ENCODE results near the gene CES5A.
"Not testable (repeated sequence)": the region's sequence is repeated elsewhere in the genome, so short reads cannot be mapped to it uniquely, and the experiment has no call there.

Gene CES5A, protein sequence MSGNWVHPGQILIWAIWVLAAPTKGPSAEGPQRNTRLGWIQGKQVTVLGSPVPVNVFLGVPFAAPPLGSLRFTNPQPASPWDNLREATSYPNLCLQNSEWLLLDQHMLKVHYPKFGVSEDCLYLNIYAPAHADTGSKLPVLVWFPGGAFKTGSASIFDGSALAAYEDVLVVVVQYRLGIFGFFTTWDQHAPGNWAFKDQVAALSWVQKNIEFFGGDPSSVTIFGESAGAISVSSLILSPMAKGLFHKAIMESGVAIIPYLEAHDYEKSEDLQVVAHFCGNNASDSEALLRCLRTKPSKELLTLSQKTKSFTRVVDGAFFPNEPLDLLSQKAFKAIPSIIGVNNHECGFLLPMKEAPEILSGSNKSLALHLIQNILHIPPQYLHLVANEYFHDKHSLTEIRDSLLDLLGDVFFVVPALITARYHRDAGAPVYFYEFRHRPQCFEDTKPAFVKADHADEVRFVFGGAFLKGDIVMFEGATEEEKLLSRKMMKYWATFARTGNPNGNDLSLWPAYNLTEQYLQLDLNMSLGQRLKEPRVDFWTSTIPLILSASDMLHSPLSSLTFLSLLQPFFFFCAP

DNA sequence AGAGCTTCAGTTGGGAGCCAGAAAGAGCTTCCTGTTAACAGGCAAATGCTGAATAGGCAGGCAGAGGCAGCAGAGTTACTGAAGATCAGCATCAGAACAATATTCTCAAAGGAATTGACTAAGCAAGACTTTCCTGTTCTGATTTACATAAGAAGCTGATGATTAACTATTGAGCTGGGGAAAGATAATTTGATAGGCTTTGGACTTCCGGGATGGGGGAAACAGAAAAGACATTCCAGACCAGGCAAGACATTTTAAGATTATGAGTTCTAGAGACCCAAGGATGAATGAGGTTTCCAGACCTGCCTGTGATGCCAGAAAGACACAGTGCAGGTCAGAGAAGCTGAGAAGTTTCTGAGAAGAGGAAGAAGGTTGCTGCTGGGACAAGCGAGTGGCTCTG lies at the start of gene CES5A:
Gene CES5A, minus strand, starts transcription at position 101 of the 400 bp plus-strand sequence. CDS start 152 bp downstream, outside the sequence.
- DNase-seq: no peak

GRCh38 chr16:55922662-55923061 lies 47.5 kb upstream of the CES5A start:
- no peak for DNase-seq

DNA sequence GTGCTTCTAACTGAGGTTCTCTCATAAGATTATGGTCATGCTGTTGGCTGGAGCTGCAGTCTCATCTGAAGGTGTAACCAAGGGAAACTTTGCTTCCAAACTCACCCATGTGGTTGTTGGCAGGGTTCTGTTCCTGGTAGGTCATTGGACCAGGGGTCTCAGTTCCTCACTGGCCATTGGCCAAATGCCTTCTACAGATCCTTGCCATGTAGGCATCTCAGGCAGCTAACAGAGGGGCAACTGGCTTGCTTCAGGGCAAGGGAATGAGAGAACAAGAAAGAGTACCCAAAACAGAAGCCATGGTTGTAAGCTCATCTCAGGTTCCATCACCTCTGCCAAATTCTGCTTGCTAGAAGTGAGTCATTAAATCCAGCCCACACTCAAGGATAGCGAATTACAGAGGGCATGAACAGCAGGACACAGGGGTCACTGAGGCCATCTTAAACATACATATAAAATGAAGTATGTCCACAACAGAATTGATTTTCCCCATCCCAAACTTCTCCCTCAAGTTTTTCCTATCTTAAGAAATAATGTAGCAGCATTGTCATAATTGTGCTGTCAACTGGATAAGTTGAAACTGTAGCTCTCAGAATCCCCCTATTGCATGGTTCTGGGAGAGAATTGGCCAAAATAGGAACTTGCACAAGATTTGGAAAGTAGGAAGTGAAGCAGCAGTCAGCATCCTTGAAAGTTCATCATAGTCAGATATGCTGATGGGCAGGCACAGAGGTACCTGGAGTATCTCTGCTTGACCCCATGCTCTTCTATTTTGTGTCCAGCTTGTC lies 42.4 kb upstream of the CES5A start:
- no peak for DNase-seq

GRCh38 chr16:55915096-55915827 lies 40.1 kb upstream of the CES5A start:
- DNase-seq: no peak

- no peak for DNase-seq
These were observed 39.2 kb upstream of the CES5A start for GRCh38 chr16:55914383-55914782.

DNA sequence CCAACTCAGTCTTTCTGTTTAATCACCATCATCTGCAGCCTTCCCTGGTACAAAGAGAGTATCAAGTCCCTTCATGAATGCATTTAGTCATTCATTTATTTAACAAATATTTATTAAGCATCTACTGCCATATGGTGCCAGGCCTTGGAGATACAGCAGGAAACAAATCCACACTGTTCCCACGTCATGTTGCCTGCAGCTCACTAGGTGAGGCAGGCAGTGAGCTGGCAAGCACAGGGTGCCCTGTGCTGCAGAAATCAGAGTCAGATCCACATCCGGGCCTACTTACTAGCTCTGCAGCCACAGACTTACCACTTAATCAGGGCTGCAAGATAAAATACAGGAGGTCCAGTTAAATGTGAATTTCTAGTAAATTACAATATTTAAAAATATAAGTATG lies 38.5 kb upstream of the CES5A start:
- DNase-seq: no peak

DNA sequence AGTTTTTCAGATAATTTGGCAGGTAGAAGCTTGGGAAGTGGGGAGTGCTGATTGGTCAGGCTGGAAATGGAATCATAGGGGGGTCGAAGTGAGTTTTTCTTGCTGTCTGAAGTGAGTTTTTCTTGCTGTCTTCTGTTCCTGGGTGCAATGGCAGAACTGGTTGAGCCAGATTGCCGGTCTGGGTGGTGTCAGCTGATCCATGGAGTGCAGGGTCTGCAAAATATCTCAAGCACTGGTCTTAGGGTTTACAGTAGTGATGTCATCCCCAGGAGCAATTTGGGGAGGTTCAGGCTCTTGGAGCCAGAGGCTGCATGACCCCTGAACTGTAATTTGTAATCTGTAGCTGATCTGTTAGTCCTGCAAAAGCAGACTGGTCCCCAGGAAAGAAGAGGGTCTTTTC lies 37.9 kb upstream of the CES5A start:
- DNase-seq: not testable (repeated sequence)

DNA sequence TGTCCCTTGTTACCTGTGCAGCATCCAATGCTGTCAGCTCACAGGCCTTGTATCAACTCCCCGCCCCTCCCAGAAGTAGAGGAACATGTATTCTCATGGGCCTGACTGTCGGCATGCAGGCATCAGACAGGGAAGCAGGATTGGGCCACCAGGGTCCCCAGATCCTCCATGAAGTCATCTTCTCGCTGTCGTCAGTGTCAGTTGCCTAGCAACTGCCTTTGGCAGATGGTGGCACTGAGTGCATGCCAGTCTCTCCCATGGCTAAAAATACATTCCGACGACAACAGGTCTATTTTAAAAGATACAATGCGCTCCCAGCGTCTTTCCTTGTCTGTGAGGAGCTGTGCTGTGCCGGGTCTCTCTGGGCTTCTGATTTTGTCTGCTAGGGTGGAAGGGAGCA lies 36.8 kb upstream of the CES5A start:
- no peak for DNase-seq

- DNase-seq: no peak
These were observed 36.4 kb upstream of the CES5A start for GRCh38 chr16:55911616-55912015.

DNA sequence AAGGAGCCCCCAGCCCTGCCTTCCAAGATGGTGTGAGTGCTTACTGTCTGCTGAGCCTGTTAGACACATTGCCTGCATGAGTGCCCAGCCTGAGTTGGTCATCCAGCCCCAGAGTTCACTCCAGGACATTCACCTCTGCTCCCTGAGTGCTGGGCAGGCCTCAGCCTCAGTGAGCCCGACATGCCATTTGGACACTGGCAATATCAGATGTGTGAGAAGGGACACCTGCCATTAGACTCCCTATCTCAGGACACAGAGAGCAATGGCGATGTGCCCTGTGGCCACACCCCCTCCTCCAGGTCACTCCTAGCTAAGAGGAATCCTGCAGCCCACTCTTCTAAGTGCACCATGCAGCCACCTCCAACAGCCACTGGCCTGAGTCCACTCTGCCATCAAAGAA lies 34.7 kb upstream of the CES5A start:
- DNase-seq: no peak

GRCh38 chr16:55908641-55909040 lies 33.5 kb upstream of the CES5A start:
- no peak for DNase-seq

- no peak for DNase-seq
These were observed 32.5 kb upstream of the CES5A start for GRCh38 chr16:55907661-55908060.

DNA sequence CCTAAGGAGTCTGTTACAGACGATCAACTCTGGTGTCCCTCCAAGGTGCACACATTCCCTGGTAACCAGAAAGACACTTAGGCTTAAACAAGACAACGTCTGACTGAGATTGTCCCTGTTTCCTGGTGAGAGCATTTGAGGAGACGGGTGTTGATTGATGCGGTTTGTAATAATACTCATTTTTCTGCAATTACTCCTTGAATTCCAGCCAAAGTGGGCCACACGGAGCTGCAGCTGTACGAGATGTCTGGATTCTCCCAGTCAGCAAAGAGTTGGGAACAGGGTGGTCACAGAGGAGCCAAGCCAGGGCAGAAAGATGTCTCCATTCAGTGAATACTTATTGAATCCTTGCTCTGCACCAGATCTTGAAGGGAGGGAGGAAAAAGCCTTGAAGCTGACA lies 30.9 kb upstream of the CES5A start:
- DNase-seq: no peak

DNA sequence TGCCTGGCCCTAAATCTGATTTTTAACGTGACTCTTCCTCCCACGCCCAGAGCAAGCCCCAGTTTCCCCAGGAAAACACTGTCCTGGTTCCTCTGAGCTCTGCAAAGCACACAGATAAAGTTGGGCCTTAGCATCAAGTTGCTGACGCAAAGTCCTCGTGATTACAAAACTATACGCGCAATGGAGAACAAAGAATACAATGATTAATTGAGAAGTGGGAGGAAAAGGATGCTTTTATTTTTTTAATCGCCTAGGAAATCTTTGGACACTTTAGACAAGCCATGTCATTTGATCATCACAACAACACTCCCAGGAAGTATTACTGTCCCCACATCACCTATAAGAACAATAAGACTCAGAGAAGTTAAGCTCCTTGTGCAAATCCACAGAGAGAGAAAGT lies 30.5 kb upstream of the CES5A start:
- no peak for DNase-seq

DNA sequence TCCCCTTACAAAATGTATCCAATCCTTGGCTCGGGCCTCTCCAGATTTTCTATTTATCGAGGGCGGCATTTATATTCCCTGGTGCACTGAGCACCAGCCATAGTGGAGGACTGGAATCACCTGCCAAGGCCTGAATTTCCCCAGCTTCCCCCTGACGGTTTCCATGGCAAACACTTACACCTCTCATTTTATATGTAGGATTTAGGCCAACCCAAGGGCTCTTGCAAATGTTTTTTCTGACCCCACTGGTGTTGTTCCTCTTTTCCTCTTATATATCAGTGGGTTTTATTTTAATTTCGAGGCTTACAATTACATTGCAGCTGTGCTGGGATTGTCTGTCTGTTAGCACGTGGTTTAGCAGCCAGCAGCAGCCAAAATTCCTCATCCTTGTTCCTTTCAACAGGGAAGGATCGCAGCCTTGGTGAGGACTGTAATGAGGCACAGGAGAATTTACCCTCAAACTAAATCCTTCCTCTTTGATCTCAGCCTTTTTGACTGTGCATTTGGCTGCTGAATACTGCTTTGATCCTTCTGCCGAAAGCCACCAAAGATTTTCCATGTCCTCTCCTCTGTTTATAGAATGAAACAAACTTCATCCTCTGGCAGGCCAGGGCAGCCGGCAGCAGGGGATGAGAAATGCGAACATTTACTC lies 26.5 kb upstream of the CES5A start:
- DNase-seq: no peak

DNA sequence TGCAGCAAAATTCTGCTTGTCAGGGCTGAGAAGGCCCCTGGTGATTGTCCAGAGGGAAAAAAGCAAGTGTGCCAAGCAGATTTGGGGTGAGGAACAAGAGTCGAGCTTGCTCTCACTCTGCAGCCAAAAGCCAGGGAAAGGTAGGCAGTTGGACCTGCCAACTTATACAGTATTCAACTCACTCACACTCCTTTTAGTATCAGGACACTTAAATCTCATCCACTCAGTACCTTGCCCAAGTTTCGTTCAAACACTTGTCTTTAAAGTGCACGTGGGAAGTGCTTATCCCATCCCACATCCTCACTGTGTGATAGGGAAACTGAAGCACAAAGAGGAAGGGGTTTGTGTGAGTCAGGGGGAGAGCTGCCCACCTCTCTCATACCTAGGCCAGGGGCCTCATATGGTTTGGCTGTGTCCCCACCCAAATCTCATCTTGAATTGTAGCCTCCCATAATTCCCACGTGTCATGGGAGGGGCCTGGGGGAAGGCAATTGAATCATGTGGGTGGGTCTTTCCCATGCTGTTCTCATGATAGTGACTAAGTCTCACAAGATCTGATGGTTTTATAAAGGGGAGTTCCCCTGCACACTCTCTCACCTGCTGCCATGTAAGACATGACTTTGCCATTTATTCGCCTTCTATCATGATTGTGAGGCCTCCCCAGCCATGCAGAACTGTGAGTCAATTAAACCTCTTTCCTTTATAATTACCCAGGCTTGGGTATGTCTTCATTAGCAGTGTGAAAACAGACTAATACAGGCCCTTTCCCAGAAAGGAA lies 25.6 kb upstream of the CES5A start:
- no peak for DNase-seq

- no peak for DNase-seq
These were observed 24.7 kb upstream of the CES5A start for GRCh38 chr16:55899857-55900256.

- DNase-seq: no peak
These were observed 23.4 kb upstream of the CES5A start for GRCh38 chr16:55898592-55898991.

DNA sequence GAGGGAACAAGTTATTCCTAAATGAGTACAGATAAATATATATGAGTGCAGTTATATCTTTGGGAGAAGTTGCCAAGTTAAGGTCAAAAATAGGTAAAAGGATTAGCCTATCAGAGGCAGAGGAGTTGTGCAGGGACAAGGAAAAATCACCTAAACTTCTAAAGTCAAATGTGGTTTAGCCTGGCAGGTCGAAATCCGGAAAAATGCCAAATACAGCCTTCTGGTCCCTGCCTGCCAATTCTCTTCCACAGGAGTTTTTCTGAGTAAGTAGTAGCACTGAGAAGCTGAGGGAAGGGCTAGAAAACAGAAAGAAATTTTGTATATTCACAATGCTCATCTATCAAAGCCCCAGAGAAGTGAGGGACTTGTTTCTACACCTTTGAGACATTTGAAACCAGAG lies 17.6 kb upstream of the CES5A start:
- DNase-seq: no peak

DNA sequence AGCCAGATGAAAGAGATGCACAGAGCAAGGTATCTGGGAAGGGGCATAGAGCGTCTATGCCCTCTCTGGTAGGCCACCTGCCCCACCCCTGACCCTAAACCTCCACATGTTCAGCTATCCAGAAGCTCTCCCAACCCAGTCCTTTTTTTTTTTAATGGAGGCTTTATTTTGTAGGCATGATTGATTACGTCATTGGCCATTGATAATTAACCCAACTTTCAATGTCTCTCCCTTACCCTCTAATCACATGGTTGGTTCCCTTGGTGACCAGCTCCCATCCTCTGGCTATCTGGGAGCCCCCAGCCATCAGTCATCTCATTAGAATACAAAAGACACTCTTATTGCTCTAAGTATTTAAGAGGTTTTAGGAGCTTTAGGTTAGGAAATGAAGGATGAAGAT lies 14.3 kb upstream of the CES5A start:
- DNase-seq: no peak

DNA sequence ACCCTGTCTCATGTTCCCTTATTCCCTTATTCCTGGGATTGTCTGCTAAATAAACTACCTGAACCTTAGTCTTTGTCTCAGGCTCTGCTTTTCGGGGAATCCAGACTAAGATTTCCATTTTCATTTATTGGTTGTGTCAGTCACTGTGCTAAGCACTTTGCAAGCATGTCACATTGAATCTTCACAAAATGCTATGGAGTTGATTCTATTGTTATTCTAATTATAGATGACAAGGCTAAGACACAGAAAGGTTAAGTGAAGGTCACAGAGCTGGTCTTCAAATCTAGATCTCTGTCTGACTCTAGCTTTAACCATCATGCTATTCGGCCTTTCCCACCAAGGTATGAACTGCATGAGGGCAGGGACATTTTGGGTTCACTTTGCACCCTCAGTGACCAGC lies 13.4 kb upstream of the CES5A start:
- DNase-seq: no peak

DNA sequence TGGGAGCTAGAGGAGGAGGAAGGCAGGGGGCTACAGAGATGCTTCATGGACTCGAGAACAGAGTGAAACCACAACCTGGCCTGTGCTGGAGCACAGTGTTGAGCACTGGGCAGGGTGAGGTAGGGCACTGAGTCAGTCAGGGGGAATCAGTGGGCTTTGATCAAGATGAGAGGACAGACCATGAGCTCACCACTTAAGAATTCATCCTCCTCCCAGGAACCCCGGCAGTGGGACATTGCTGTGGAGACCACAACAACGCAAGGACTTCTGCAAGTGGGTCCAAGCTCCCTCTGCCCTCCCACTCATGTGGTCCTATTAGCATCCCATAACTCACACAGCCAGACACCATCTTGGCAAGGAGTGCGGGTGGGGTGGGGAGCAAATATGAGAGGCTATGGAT lies 1.7 kb upstream of the CES5A start:
- no peak for DNase-seq
